Neural cell (in vitro differentiated cells): ENCODE measurements around the gene TRPM2. TPM values are rescaled to one million over a fixed set of nuclear protein-coding genes. Genes with fewer than 3 reads are reported as not detected.

Experiments
- H2AFZ ChIP-seq: fragments of 200-600, 300-800 bp; sonication (generic), shearing (Covaris generic); 2 replicates; pipeline ENCODE4 v1.6.0; 2014; ENCODE audit warnings: low read depth, mild to moderate bottlenecking, antibody characterized with exemption, low read length, moderate library complexity
- H3F3A ChIP-seq: fragments of 200-600 bp; shearing (Covaris generic); 2 replicates; pipeline ENCODE4 v1.6.1; 2016; ENCODE audit warnings: mild to moderate bottlenecking, moderate library complexity, mixed read lengths, antibody characterized with exemption, low read length; ENCODE audit not compliant: insufficient read depth, poor library complexity, severe bottlenecking
- H3K27ac ChIP-seq: fragments of 200-600, 300-800 bp; sonication (generic), shearing (Covaris generic); 2 replicates; pipeline ENCODE4 v1.5.1; 2014; ENCODE audit warnings: mild to moderate bottlenecking, low read length, moderate library complexity
- H3K27me3 ChIP-seq: fragments of 300-800, 200-600 bp; sonication (generic), shearing (Covaris generic); 2 replicates; pipeline ENCODE4 v1.6.0; 2014; ENCODE audit warnings: mild to moderate bottlenecking, low read depth, low read length, moderate library complexity; ENCODE audit not compliant: insufficient read depth
- H3K36me3 ChIP-seq: fragments of 300-800, 200-600 bp; sonication (generic), shearing (Covaris generic); 2 replicates; pipeline ENCODE4 v1.5.1; 2014; ENCODE audit warnings: mild to moderate bottlenecking, antibody characterized with exemption, low read length, moderate library complexity; ENCODE audit not compliant: insufficient read depth
- H3K4me2 ChIP-seq: fragments of 300-800, 200-600 bp; sonication (generic), shearing (Covaris generic); 2 replicates; pipeline ENCODE4 v1.6.0; 2014; ENCODE audit warnings: mild to moderate bottlenecking, low read length
- H3K4me3 ChIP-seq: fragments of 300-800, 200-600 bp; sonication (generic), shearing (Covaris generic); 2 replicates; pipeline ENCODE4 v1.5.1; 2014; ENCODE audit warnings: mild to moderate bottlenecking, low read length, moderate library complexity
- H3K79me2 ChIP-seq: fragments of 200-600 bp; shearing (Covaris generic); replicated peaks from 2 replicates; pipeline ENCODE4 v1.6.0; 2014; ENCODE audit warnings: mild to moderate bottlenecking, low read length, moderate library complexity; ENCODE audit not compliant: insufficient read depth
- H3K9ac ChIP-seq: fragments of 300-800, 200-600 bp; sonication (generic), shearing (Covaris generic); 2 replicates; pipeline ENCODE4 v1.6.1; 2016; ENCODE audit warnings: mild to moderate bottlenecking, low read length, mixed read lengths
- H3K9me2 ChIP-seq: fragments of 200-600 bp; shearing (Covaris generic); 2 replicates; pipeline ENCODE4 v1.6.1; 2016; ENCODE audit warnings: mild to moderate bottlenecking, low read length, mixed read lengths; ENCODE audit not compliant: insufficient read depth
- H3K9me3 ChIP-seq: fragments of 200-600, 300-800 bp; sonication (generic), shearing (Covaris generic); 2 replicates; pipeline ENCODE4 v1.6.1; 2016; ENCODE audit warnings: mild to moderate bottlenecking, mixed run types, low read length, moderate library complexity, mixed read lengths
- H4K20me1 ChIP-seq: fragments of 200-600 bp; shearing (Covaris generic); 2 replicates; pipeline ENCODE4 v1.6.1; 2016; ENCODE audit warnings: mild to moderate bottlenecking, mixed run types; ENCODE audit not compliant: insufficient read depth
- EP300 ChIP-seq: fragments of 450-650 bp; conservative IDR thresholded peaks from 2 replicates; pipeline ENCODE4 v1.6.1; 2014; ENCODE audit warnings: antibody characterized with exemption, mild to moderate bottlenecking, moderate library complexity; ENCODE audit not compliant: poor library complexity, severe bottlenecking
- EZH2 ChIP-seq: fragments of 200-600, 300-800 bp; shearing (Covaris generic), sonication (generic); IDR thresholded peaks from 2 replicates; pipeline ENCODE4 v1.6.1; 2014; ENCODE audit warnings: antibody characterized with exemption, low read length, borderline replicate concordance, mild to moderate bottlenecking; ENCODE audit not compliant: insufficient read depth, poor library complexity, severe bottlenecking
- MXI1 ChIP-seq: fragments of 450-650 bp; conservative IDR thresholded peaks from 2 replicates; pipeline ENCODE4 v1.6.1; 2014; ENCODE audit warnings: antibody characterized with exemption, mild to moderate bottlenecking; ENCODE audit not compliant: poor library complexity, severe bottlenecking
- POLR2AphosphoS5 ChIP-seq: IDR thresholded peaks from 2 replicates; pipeline ENCODE4 v1.6.1; 2012
- RAD21 ChIP-seq: fragments of 450-650 bp; conservative IDR thresholded peaks from 2 replicates; pipeline ENCODE4 v1.6.1; 2014; ENCODE audit warnings: antibody characterized with exemption, mild to moderate bottlenecking, moderate library complexity
- SMC3 ChIP-seq: fragments of 450-650 bp; conservative IDR thresholded peaks from 2 replicates; pipeline ENCODE4 v1.6.1; 2014; ENCODE audit warnings: antibody characterized with exemption, mild to moderate bottlenecking, moderate library complexity; ENCODE audit not compliant: poor library complexity
- TAF1 ChIP-seq: IDR thresholded peaks from 2 replicates; pipeline ENCODE4 v1.6.1; 2012; ENCODE audit warnings: low read depth
- polyA plus RNA-seq: library from polyadenylated mRNA; depleted of rRNA; stranded (reverse); fragments of >200 nt; gene quantifications from 2 replicates; pipeline ENCODE4 v1.2.3, GENCODE V29; 2014
- TF ChIP-seq, protein P1 (sequence below): IDR thresholded peaks from 2 replicates; pipeline ENCODE4 v1.6.1; 2012; ENCODE audit warnings: borderline replicate concordance
- TF ChIP-seq, protein P2 (sequence below): fragments of 450-650 bp; IDR thresholded peaks from 2 replicates; pipeline ENCODE4 v1.5.1; 2014; ENCODE audit warnings: antibody characterized with exemption, mild to moderate bottlenecking, moderate library complexity; ENCODE audit not compliant: poor library complexity, severe bottlenecking

TRPM2 gene
- polyA plus RNA-seq, 1 donor from 2014 or later: 0.14 TPM

DNA sequence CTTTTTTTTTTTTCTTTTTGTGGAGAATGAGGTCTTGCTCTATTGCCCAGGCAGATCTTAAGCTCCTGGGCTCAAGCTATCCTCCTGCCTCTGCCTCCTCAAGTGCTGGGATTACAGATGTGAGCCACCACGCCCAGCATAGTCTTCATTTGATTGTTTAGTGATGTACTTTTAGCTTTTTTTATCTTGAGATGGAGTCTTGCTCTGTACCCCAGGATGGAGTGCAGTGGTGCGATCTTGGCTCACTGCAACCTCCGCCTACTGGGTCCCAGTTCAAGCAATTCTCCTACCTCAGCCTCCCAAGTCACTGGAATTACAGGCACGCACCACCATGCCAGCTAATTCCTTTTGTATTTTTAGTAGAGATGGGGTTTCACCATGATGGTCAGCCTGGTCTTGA lies 77.9 kb downstream of the TRPM2 start:
- Histone ChIP-seq H4K20me1 (no peaks in the 10 kb centered on the region), H3K9me3 (no peaks in the 10 kb centered on the region), H2AFZ (no peak overlapping the region), H3K4me3 (no peak overlapping the region), H3K27ac (no peak overlapping the region), H3K9me2 (no peaks in the 10 kb centered on the region), H3K79me2 (no peaks in the 10 kb centered on the region), H3F3A (no peaks in the 10 kb centered on the region), H3K27me3 (no peaks in the 10 kb centered on the region), H3K4me2 (no peak overlapping the region), H3K36me3 (no peaks in the 10 kb centered on the region), H3K9ac (no peak overlapping the region)
- TF ChIP-seq RAD21 (no peak), EP300 (no peak), POLR2AphosphoS5 (no peak), MXI1 (no peak), TAF1 (no peak), SMC3 (no peak), EZH2 (no peak)
- TF ChIP-seq, protein P1, sequence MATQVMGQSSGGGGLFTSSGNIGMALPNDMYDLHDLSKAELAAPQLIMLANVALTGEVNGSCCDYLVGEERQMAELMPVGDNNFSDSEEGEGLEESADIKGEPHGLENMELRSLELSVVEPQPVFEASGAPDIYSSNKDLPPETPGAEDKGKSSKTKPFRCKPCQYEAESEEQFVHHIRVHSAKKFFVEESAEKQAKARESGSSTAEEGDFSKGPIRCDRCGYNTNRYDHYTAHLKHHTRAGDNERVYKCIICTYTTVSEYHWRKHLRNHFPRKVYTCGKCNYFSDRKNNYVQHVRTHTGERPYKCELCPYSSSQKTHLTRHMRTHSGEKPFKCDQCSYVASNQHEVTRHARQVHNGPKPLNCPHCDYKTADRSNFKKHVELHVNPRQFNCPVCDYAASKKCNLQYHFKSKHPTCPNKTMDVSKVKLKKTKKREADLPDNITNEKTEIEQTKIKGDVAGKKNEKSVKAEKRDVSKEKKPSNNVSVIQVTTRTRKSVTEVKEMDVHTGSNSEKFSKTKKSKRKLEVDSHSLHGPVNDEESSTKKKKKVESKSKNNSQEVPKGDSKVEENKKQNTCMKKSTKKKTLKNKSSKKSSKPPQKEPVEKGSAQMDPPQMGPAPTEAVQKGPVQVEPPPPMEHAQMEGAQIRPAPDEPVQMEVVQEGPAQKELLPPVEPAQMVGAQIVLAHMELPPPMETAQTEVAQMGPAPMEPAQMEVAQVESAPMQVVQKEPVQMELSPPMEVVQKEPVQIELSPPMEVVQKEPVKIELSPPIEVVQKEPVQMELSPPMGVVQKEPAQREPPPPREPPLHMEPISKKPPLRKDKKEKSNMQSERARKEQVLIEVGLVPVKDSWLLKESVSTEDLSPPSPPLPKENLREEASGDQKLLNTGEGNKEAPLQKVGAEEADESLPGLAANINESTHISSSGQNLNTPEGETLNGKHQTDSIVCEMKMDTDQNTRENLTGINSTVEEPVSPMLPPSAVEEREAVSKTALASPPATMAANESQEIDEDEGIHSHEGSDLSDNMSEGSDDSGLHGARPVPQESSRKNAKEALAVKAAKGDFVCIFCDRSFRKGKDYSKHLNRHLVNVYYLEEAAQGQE: no peak
- TF ChIP-seq, protein P2, sequence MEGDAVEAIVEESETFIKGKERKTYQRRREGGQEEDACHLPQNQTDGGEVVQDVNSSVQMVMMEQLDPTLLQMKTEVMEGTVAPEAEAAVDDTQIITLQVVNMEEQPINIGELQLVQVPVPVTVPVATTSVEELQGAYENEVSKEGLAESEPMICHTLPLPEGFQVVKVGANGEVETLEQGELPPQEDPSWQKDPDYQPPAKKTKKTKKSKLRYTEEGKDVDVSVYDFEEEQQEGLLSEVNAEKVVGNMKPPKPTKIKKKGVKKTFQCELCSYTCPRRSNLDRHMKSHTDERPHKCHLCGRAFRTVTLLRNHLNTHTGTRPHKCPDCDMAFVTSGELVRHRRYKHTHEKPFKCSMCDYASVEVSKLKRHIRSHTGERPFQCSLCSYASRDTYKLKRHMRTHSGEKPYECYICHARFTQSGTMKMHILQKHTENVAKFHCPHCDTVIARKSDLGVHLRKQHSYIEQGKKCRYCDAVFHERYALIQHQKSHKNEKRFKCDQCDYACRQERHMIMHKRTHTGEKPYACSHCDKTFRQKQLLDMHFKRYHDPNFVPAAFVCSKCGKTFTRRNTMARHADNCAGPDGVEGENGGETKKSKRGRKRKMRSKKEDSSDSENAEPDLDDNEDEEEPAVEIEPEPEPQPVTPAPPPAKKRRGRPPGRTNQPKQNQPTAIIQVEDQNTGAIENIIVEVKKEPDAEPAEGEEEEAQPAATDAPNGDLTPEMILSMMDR: no peak

DNA sequence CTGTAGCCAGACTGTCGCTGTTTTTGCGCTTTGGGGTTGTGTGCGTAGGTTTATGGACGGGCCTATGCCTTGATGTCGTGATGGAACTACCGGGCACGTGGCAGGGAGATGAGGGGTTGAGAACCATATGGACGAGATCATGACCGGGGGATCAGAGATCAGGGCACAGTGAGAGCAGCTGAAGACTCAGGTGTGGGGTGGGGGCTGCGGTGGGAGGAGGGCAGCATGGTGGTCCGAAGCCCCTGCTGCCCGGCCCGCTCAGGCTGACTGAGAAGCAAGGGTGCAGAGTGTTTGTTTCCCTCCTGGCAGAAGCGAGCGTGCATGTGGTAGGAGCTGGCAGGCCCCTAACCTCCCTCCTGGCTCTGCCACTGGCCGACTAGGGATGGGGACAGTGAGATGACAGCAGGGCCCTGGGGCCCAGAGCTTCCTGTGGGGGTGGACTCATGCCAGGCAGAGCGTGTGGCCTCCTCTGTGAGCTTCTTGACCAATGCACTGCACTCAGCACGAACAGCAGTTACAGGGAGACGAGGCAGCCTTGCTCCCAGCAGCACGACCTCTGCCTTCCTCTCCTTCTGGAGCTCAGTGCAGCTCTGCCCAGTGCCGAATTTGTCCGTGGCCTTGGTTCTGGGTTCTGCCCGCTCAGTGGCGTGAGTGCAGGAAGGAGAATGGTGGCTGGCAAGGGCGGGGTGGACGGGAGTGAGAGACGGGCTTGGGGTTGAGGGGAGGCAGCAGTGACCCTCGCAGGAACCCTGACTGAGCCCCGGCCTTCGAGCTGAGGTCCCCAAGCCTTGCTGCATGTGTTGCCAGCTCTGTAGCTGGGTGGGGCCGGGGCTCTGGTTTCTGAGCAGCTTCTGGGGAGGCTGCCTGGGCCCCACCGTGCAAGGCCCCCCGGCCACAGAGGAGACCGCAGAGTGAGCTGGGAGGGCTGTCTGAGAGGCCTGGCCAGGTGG lies 79.7 kb downstream of the TRPM2 start:
- H3F3A ChIP-seq: no peaks in the 10 kb centered on the region
- no peaks in the 10 kb centered on the region for H3K9me3 ChIP-seq
- no peak overlapping the region for H3K27ac ChIP-seq
- no peaks in the 10 kb centered on the region for H3K79me2 ChIP-seq
- H3K9me2 ChIP-seq: no peaks in the 10 kb centered on the region
- no peak overlapping the region for H3K9ac ChIP-seq
- H3K27me3 ChIP-seq: no peaks in the 10 kb centered on the region
- H2AFZ ChIP-seq: no peak overlapping the region
- no peaks in the 10 kb centered on the region for H4K20me1 ChIP-seq
- H3K4me2 ChIP-seq: no peak overlapping the region
- H3K36me3 ChIP-seq: no peaks in the 10 kb centered on the region
- TF ChIP-seq EZH2 (no peak), POLR2AphosphoS5 (no peak), SMC3 (no peak)
- TF ChIP-seq, protein P1: no peak
- no peak overlapping the region for H3K4me3 ChIP-seq
